Endothelial cell of umbilical vein (primary cell): ENCODE data around the gene LDLRAD4. TPM values are rescaled to one million over a fixed set of nuclear protein-coding genes. Genes with fewer than 3 reads are reported as not detected.

Experiments
- BruUV-seq: library from RNA; stranded (reverse); fragments of 400-500 nt; replicated peaks from 2 replicates; lab custom pipeline; 2021; lab: Mats Ljungman, UMichigan
- CTCF ChIA-PET: fragments of 300-600, 350-600 bp; sonication (Branson Sonifier 250); formaldehyde crosslinking; loops from one replicate; lab custom pipeline; 2021; ENCODE audit warnings: antibody characterized with exemption, inconsistent platforms; lab: Charles Lee
- POLR2A ChIA-PET: fragments of 300-600, 350-600 bp; sonication (Branson Sonifier 250); formaldehyde crosslinking; loops from one replicate; lab custom pipeline; 2021; ENCODE audit warnings: antibody characterized with exemption, inconsistent platforms; lab: Charles Lee
- DNase-seq: peaks from one replicate; pipeline ENCODE4 v3.0.0-alpha.2; 2011; ENCODE audit warnings: low read depth, low spot score
- FAIRE-seq: peaks from 2 replicates; lab custom pipeline; 2011; peaks lifted over from hg19 to GRCh38; lab: Jason Lieb, UNC
- H2AFZ ChIP-seq: 2 replicates; pipeline ENCODE4 v1.6.0; 2012; ENCODE audit warnings: low read depth, low read length, control low read depth, inconsistent platforms
- H3K27ac ChIP-seq: 2 replicates; pipeline ENCODE4 v1.5.1; 2011; ENCODE audit warnings: low read depth, mild to moderate bottlenecking, control low read depth, low read length, moderate library complexity; ENCODE audit not compliant: insufficient read depth
- H3K27me3 ChIP-seq, 2 experiments: 2 replicates each; pipeline versions ENCODE4 v1.6.0 to v1.6.1; 2011; ENCODE audit warnings: low read length in 2 of 2, mixed read lengths in 1 of 2; ENCODE audit not compliant: control insufficient read depth in 2 of 2, insufficient read depth in 2 of 2
- H3K36me3 ChIP-seq, 2 experiments: 2 replicates in 1 of 2; 3 replicates in 1 of 2; pipeline ENCODE4 v1.5.1; 2011; ENCODE audit warnings: low read length in 2 of 2, mild to moderate bottlenecking in 1 of 2, moderate library complexity in 1 of 2; ENCODE audit not compliant: control insufficient read depth in 2 of 2, insufficient read depth in 2 of 2; ENCODE audit errors: extremely low read depth in 1 of 2
- H3K4me1 ChIP-seq: 3 replicates; pipeline ENCODE4 v1.5.1; 2011; ENCODE audit warnings: mild to moderate bottlenecking, low read length; ENCODE audit not compliant: control insufficient read depth, insufficient read depth; ENCODE audit errors: extremely low read depth
- H3K4me2 ChIP-seq: 2 replicates; pipeline ENCODE4 v1.6.1; 2011; ENCODE audit warnings: low read length, control low read depth, mixed read lengths; ENCODE audit not compliant: insufficient read depth
- H3K4me3 ChIP-seq, 3 experiments: fragments of 200-600 bp in 1 of 3; sonication (generic), shearing (Covaris generic) in 1 of 3; replicated peaks in 1 of 3; 2 replicates each; pipeline ENCODE4 v1.5.1; 2011 to 2016; ENCODE audit warnings: control low read depth in 3 of 3, low read length in 3 of 3, mild to moderate bottlenecking in 2 of 3, inconsistent platforms in 1 of 3, low read depth in 1 of 3, moderate library complexity in 1 of 3; ENCODE audit not compliant: insufficient read depth in 1 of 3
- H3K79me2 ChIP-seq: 2 replicates; pipeline ENCODE4 v1.6.0; 2012; ENCODE audit warnings: low read length, inconsistent platforms; ENCODE audit not compliant: control insufficient read depth, insufficient read depth
- H3K9ac ChIP-seq: replicated peaks from 2 replicates; pipeline ENCODE3; 2011; ENCODE audit warnings: low read length, control low read depth; ENCODE audit not compliant: insufficient read depth; ENCODE audit errors: extremely low read depth
- H3K9me1 ChIP-seq: replicated peaks from 3 replicates; pipeline ENCODE4 v1.6.0; 2011; ENCODE audit warnings: mild to moderate bottlenecking, low read length; ENCODE audit not compliant: control insufficient read depth, insufficient read depth; ENCODE audit errors: extremely low read depth
- H3K9me3 ChIP-seq: replicated peaks from 2 replicates; pipeline ENCODE4 v1.5.1; 2012; ENCODE audit warnings: low read length, inconsistent platforms; ENCODE audit not compliant: control insufficient read depth, insufficient read depth
- H4K20me1 ChIP-seq: replicated peaks from 2 replicates; pipeline ENCODE3; 2011; ENCODE audit warnings: mild to moderate bottlenecking, low read length; ENCODE audit not compliant: control insufficient read depth, insufficient read depth; ENCODE audit errors: extremely low read depth
- EZH2 ChIP-seq: IDR thresholded peaks from 2 replicates; pipeline ENCODE4 v1.6.1; 2012; ENCODE audit warnings: borderline replicate concordance, low read depth, mild to moderate bottlenecking, moderate library complexity, low read length, inconsistent platforms; ENCODE audit not compliant: severe bottlenecking
- FOS ChIP-seq: IDR thresholded peaks from 2 replicates; pipeline ENCODE4 v1.6.1; 2011; ENCODE audit warnings: mild to moderate bottlenecking, low read length, moderate library complexity, borderline replicate concordance; ENCODE audit not compliant: insufficient read depth
- GATA2 ChIP-seq: IDR thresholded peaks from 2 replicates; pipeline ENCODE4 v1.7.0; 2011; ENCODE audit warnings: low read depth, mild to moderate bottlenecking, moderate library complexity, mixed read lengths, low read length; ENCODE audit not compliant: insufficient read length, insufficient read depth
- JUN ChIP-seq: IDR thresholded peaks from 2 replicates; pipeline ENCODE4 v1.6.1; 2011; ENCODE audit warnings: borderline replicate concordance, low read depth; ENCODE audit not compliant: insufficient read length, insufficient read depth
- MYC ChIP-seq: IDR thresholded peaks from one replicate; pipeline ENCODE4 v1.6.1; 2011; ENCODE audit warnings: mild to moderate bottlenecking, low read depth, low read length
- POLR2AphosphoS5 ChIP-seq: IDR thresholded peaks from 2 replicates; pipeline ENCODE4 v1.6.1; 2012; ENCODE audit warnings: low read depth, mild to moderate bottlenecking, control low read depth, low read length, moderate library complexity; ENCODE audit not compliant: insufficient read depth
- dilution Hi-C: fragments of 300-500 bp; cut with MboI; formaldehyde crosslinking; loops from one replicate; pipeline ENCODE4 v1.15.0; 2019; ENCODE audit warnings: low sequenced_read_pairs; ENCODE audit not compliant: extremely low pct_ligation_motif_present
- intact Hi-C: fragments of 100-400 bp; cut with micrococcal nuclease; formaldehyde crosslinking; loops from one replicate; pipeline ENCODE4 v1.10.0; 2022
- polyA plus RNA-seq, 4 experiments: library from polyadenylated mRNA; depleted of rRNA in 3 of 4; stranded (reverse) in 3 of 4; unstranded in 1 of 4; fragments of >200 nt; gene quantifications; 2 replicates each; pipeline versions ENCODE4 v1.2.1 to v1.2.3, GENCODE V29; 2011 to 2012; ENCODE audit warnings: missing spikeins in 1 of 4
- total RNA-seq: library from RNA; stranded (reverse); gene quantifications from 2 replicates; pipeline ENCODE4 v1.2.3, GENCODE V29; 2021
- TF ChIP-seq, protein P1 (sequence below), 2 donors: IDR thresholded peaks; 1 replicate in 1 of 2; 2 replicates in 1 of 2; pipeline ENCODE4 v1.5.1; 2011; ENCODE audit warnings: low read length in 2 of 2, mild to moderate bottlenecking in 2 of 2, moderate library complexity in 2 of 2, control low read depth in 1 of 2, inconsistent platforms in 1 of 2, low read depth in 1 of 2; ENCODE audit not compliant: insufficient read depth in 1 of 2; ENCODE audit errors: extremely low read depth in 1 of 2

Gene LDLRAD4
- total and polyA plus RNA-seq, 2 donors (not counting 3 experiments of a cell fraction or from before 2014, with no cell fraction given), result 5.2 to 6.5 TPM

DNA sequence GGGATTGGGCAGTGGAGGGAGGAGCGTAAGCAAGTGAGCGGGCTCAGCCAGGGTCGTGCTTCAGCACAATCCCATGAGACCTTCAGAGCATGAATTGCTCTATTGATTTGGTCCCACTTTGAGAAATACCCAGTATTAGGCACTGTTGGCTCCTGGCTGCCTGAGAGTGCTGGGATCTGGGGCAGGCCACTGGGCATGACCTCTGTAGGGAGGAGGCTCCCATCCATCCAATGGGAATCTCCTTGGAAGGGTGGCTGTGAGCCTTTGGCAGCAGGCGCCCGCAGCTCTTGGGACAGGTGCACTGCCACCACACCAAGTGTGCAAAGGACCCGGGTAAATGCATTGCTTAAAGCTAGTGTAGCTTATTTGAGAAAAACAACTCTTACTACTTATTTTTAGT is 137.5 kb downstream of the LDLRAD4 start:
- no peak overlapping the region for H3K27ac ChIP-seq
- H3K9me1 ChIP-seq, result no peaks in the 10 kb centered on the region
- TF ChIP-seq MYC (no peak), GATA2 (no peak), POLR2AphosphoS5 (no peak), EZH2 (no peak), FOS (no peak), JUN (no peak)
- TF ChIP-seq, protein P1, sequence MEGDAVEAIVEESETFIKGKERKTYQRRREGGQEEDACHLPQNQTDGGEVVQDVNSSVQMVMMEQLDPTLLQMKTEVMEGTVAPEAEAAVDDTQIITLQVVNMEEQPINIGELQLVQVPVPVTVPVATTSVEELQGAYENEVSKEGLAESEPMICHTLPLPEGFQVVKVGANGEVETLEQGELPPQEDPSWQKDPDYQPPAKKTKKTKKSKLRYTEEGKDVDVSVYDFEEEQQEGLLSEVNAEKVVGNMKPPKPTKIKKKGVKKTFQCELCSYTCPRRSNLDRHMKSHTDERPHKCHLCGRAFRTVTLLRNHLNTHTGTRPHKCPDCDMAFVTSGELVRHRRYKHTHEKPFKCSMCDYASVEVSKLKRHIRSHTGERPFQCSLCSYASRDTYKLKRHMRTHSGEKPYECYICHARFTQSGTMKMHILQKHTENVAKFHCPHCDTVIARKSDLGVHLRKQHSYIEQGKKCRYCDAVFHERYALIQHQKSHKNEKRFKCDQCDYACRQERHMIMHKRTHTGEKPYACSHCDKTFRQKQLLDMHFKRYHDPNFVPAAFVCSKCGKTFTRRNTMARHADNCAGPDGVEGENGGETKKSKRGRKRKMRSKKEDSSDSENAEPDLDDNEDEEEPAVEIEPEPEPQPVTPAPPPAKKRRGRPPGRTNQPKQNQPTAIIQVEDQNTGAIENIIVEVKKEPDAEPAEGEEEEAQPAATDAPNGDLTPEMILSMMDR (IDR thresholded peaks at IDR 0.05; ENCODE audit: extremely low read depth in 1 of 2, insufficient read depth in 1 of 2, low read depth in 1 of 2, low read length in 2 of 2), result no peak
- H3K27me3 ChIP-seq, result peaks cover 0 to 5% of the 10 kb centered on the region in 2 experiments
- no peak overlapping the region for H3K4me3 ChIP-seq
- no TSS peak for BruUV-seq
- no peaks in the 10 kb centered on the region for H3K9me3 ChIP-seq
- CTCF ChIA-PET, result no interaction called here
- no peak overlapping the region for H3K4me2 ChIP-seq
- POLR2A ChIA-PET, result no interaction called here
- no peaks in the 10 kb centered on the region for H3K4me1 ChIP-seq
- FAIRE-seq (no peak), DNase-seq (no peak)
- intact Hi-C loops (no loop called here), dilution Hi-C loops (no loop called here)
- no peaks in the 10 kb centered on the region for H4K20me1 ChIP-seq
- H3K36me3 ChIP-seq, result no peaks in the 10 kb centered on the region
- H3K79me2 ChIP-seq, result no peaks in the 10 kb centered on the region
- H2AFZ ChIP-seq, result no peak overlapping the region
- H3K9ac ChIP-seq, result no peak overlapping the region
